ENCODE results near the gene LTK. TPM values are rescaled to one million over a fixed set of nuclear protein-coding genes. Genes with fewer than 3 reads are reported as not detected.

LTK gene
- total RNA-seq, 3 donors from 2014 or later (not counting 1 experiment from before 2014, with no cell fraction given): 0.56 to 4.9 (median 1.7) TPM

- Histone ChIP-seq H3K27ac (ENCODE audit: low read length) (no peak overlapping the region), H3K4me1 (ENCODE audit: control insufficient read depth, insufficient read depth, low read length) (peaks cover 49% of the 10 kb centered on the region), H3K27me3 (ENCODE audit: control insufficient read depth, insufficient read depth, low read length) (peaks cover 71% of the 10 kb centered on the region), H3K4me3 (ENCODE audit: low read length) (no peak overlapping the region), H3K36me3 (ENCODE audit: control insufficient read depth, insufficient read depth, low read length) (no peaks in the 10 kb centered on the region), H3K9me3 (ENCODE audit: control insufficient read depth, insufficient read depth, low read length) (no peaks in the 10 kb centered on the region)
- intact Hi-C loops (cut with micrococcal nuclease): no loop called here
- Mint-ChIP-seq H3K27me3 (ENCODE audit: low read depth in 2 of 2) (peaks cover 29 to 49% of the 10 kb centered on the region in 2 donors), H3K4me1 (peaks cover 0 to 33% of the 10 kb centered on the region in 2 donors), H3K9me3 (no peaks in the 10 kb centered on the region), H3K27ac (no peak overlapping the region), H3K4me3 (no peak overlapping the region), H3K36me3 (no peaks in the 10 kb centered on the region)
- ATAC-seq (no peak), DNase-seq (no peak)
- TF ChIP-seq CTCF (IDR thresholded peaks at IDR 0.05): no peak
- WGBS (ENCODE audit: insufficient coverage): 71% methylated on average over 6 of the region's 6 CpGs
These were observed 14.3 kb downstream of the LTK start for GRCh38 chr15:41499109-41499851.

DNA sequence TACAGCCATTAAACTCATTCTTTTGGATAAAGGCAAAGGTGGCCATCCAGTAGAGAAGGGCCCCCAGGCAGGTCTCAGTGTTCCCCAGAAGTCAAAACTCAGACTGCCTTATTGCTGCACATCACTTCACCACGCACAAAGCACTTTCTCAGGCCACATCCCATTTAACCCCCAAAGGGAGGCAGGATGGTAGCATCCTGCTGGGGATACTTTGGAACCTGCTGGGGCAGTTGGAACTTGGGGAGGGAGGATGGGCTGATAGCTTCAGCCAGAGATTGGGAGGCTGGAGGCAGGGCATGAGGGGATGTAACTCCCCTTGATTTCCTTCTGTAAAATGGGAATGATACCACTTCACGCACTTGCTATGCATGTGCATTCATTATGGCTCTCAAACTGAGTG, 15.0 kb downstream of the LTK start:
- Histone ChIP-seq H3K27ac (ENCODE audit: low read length) (no peak overlapping the region), H3K4me1 (ENCODE audit: control insufficient read depth, insufficient read depth, low read length) (peaks cover 51% of the 10 kb centered on the region), H3K27me3 (ENCODE audit: control insufficient read depth, insufficient read depth, low read length) (peaks cover 72% of the 10 kb centered on the region), H3K36me3 (ENCODE audit: control insufficient read depth, insufficient read depth, low read length) (no peaks in the 10 kb centered on the region), H3K4me3 (ENCODE audit: low read length) (no peak overlapping the region), H3K9me3 (ENCODE audit: control insufficient read depth, insufficient read depth, low read length) (no peaks in the 10 kb centered on the region)
- Mint-ChIP-seq H3K9me3 (no peaks in the 10 kb centered on the region), H3K36me3 (no peaks in the 10 kb centered on the region), H3K27ac (no peak overlapping the region), H3K27me3 (ENCODE audit: low read depth in 2 of 2) (peaks cover 29 to 49% of the 10 kb centered on the region in 2 donors), H3K4me1 (peaks cover 0 to 33% of the 10 kb centered on the region in 2 donors), H3K4me3 (no peak overlapping the region)
- WGBS (ENCODE audit: insufficient coverage): 82% methylated on average over 2 of the region's 2 CpGs
- ATAC-seq (no peak), DNase-seq (no peak)
- no peak for TF ChIP-seq CTCF (IDR thresholded peaks at IDR 0.05)
- intact Hi-C loops (cut with micrococcal nuclease): no loop called here

GRCh38 chr15:41495736-41496599, 17.7 kb downstream of the LTK start:
- Histone ChIP-seq H3K9me3 (ENCODE audit: control insufficient read depth, insufficient read depth, low read length) (no peaks in the 10 kb centered on the region), H3K4me3 (ENCODE audit: low read length) (no peak overlapping the region), H3K4me1 (ENCODE audit: control insufficient read depth, insufficient read depth, low read length) (peaks cover 36% of the 10 kb centered on the region), H3K27me3 (ENCODE audit: control insufficient read depth, insufficient read depth, low read length) (peaks cover 60% of the 10 kb centered on the region), H3K36me3 (ENCODE audit: control insufficient read depth, insufficient read depth, low read length) (no peaks in the 10 kb centered on the region), H3K27ac (ENCODE audit: low read length) (no peak overlapping the region)
- Mint-ChIP-seq H3K4me3 (no peak overlapping the region), H3K27ac (no peak overlapping the region), H3K36me3 (no peaks in the 10 kb centered on the region), H3K4me1 (peaks cover 7 to 15% of the 10 kb centered on the region in 2 donors), H3K27me3 (ENCODE audit: low read depth in 2 of 2) (peaks cover 46 to 51% of the 10 kb centered on the region in 2 donors), H3K9me3 (no peaks in the 10 kb centered on the region)
- WGBS (ENCODE audit: insufficient coverage): 36% methylated on average over 59 of the region's 59 CpGs
- no peak for ATAC-seq
- DNase-seq: no peak
- no peak for TF ChIP-seq CTCF (IDR thresholded peaks at IDR 0.05)
- intact Hi-C loops (cut with micrococcal nuclease): no loop called here

Data from natural killer cell (primary cell).